Smooth muscle cell (in vitro differentiated cells): ENCODE measurements around the gene MCTP1. TPM values are rescaled to one million over a fixed set of nuclear protein-coding genes. Genes with fewer than 3 reads are reported as not detected.

Source experiments
- DNase-seq: peaks from one replicate; lab custom pipeline; 2025; ENCODE audit not compliant: unreplicated experiment; lab: John Stamatoyannopoulos, UW
- H2AFZ ChIP-seq: fragments of 200-600 bp; sonication (generic); 2 replicates; pipeline ENCODE4 v1.6.0; 2016; ENCODE audit warnings: antibody characterized with exemption, low read depth, mild to moderate bottlenecking
- H3F3A ChIP-seq: fragments of 200-600 bp; sonication (generic); 2 replicates; pipeline ENCODE4 v1.6.0; 2017; ENCODE audit warnings: antibody characterized with exemption, low read depth
- H3K27ac ChIP-seq: fragments of 200-600 bp; sonication (generic); 2 replicates; pipeline ENCODE4 v1.5.1; 2016; ENCODE audit warnings: low read depth, mild to moderate bottlenecking
- H3K27me3 ChIP-seq: fragments of 200-600 bp; sonication (generic); 2 replicates; pipeline ENCODE4 v1.6.1; 2016; ENCODE audit warnings: low read depth, mild to moderate bottlenecking
- H3K36me3 ChIP-seq: fragments of 200-600 bp; sonication (generic); 2 replicates; pipeline ENCODE4 v1.5.1; 2016; ENCODE audit warnings: low read depth
- H3K4me1 ChIP-seq: fragments of 200-600 bp; sonication (generic); 2 replicates; pipeline ENCODE4 v1.5.1; 2016; ENCODE audit warnings: low read depth
- H3K4me2 ChIP-seq: fragments of 200-600 bp; sonication (generic); 2 replicates; pipeline ENCODE4 v1.6.0; 2016; ENCODE audit warnings: mild to moderate bottlenecking
- H3K4me3 ChIP-seq: fragments of 200-600 bp; sonication (generic); 2 replicates; pipeline ENCODE4 v1.5.1; 2016; ENCODE audit warnings: mild to moderate bottlenecking
- H3K79me2 ChIP-seq: fragments of 200-600 bp; sonication (generic); 2 replicates; pipeline ENCODE4 v1.6.0; 2016; ENCODE audit warnings: low read depth, mild to moderate bottlenecking
- H3K9ac ChIP-seq: fragments of 200-600 bp; sonication (generic); 2 replicates; pipeline ENCODE4 v1.6.0; 2016; ENCODE audit warnings: low read depth
- H3K9me3 ChIP-seq: fragments of 200-600 bp; sonication (generic); replicated peaks from 2 replicates; pipeline ENCODE4 v1.5.1; 2016; ENCODE audit warnings: low read depth
- H4K20me1 ChIP-seq: fragments of 200-600 bp; sonication (generic); 2 replicates; pipeline ENCODE4 v1.6.0; 2016; ENCODE audit warnings: low read depth
- WGBS: methylation state at CpG from one replicate; pipeline ENCODE4 v1.1.7; 2016; ENCODE audit warnings: low lambda C conversion rate; 5-methylcytosine and 5-hydroxymethylcytosine counted together
- polyA plus RNA-seq: library from polyadenylated mRNA; unstranded; fragments of >200 nt; fragmentation: Nextera tagmentation; extraction: Ambion mirVana; gene quantifications from 2 replicates; pipeline ENCODE4 v1.2.1, GENCODE V29; 2016
- total RNA-seq: library from RNA; depleted of rRNA; stranded (reverse); fragments of >200 nt; gene quantifications from 2 replicates; pipeline ENCODE4 v1.2.3, GENCODE V29; 2014
- TF ChIP-seq, protein P1 (sequence below): fragments of 200-600 bp; sonication (generic); IDR thresholded peaks from 2 replicates; pipeline ENCODE4 v1.5.1; 2017; ENCODE audit warnings: borderline replicate concordance, mild to moderate bottlenecking, antibody characterized with exemption; ENCODE audit not compliant: insufficient read depth, poor library complexity, severe bottlenecking

MCTP1 gene
- total and polyA plus RNA-seq, 2 experiments from 2014 or later: 1.1 to 4.8 TPM

DNA sequence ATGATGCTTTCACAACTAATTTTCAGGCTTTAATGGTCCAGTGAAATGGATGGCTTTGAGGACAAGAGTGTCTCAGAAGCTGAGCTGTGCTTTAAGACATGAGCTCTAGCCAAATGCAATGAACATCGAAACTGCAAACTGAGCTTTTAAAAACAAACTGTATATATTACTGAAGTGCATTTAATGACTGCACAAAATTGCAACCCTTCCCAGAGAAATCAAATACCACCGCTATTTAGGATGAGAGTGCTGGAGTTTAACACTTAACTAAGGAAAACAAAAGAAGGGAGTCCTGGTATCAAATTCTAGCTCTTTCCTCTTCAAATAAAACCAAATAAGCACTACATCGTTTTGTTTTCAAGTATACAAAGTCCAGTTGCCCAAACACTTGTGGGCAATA lies 502.5 kb downstream of the MCTP1 start:
- TF ChIP-seq, protein P1, sequence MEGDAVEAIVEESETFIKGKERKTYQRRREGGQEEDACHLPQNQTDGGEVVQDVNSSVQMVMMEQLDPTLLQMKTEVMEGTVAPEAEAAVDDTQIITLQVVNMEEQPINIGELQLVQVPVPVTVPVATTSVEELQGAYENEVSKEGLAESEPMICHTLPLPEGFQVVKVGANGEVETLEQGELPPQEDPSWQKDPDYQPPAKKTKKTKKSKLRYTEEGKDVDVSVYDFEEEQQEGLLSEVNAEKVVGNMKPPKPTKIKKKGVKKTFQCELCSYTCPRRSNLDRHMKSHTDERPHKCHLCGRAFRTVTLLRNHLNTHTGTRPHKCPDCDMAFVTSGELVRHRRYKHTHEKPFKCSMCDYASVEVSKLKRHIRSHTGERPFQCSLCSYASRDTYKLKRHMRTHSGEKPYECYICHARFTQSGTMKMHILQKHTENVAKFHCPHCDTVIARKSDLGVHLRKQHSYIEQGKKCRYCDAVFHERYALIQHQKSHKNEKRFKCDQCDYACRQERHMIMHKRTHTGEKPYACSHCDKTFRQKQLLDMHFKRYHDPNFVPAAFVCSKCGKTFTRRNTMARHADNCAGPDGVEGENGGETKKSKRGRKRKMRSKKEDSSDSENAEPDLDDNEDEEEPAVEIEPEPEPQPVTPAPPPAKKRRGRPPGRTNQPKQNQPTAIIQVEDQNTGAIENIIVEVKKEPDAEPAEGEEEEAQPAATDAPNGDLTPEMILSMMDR: no peak

GRCh38 chr5:94779684-94780083 lies 505.2 kb downstream of the MCTP1 start:
- WGBS: 96% methylated on average over 1 of the region's 1 CpG
- H2AFZ ChIP-seq: no peak overlapping the region
- H3K9ac ChIP-seq: no peak overlapping the region
- no peaks in the 10 kb centered on the region for H3K36me3 ChIP-seq
- no peaks in the 10 kb centered on the region for H3K4me1 ChIP-seq
- TF ChIP-seq, protein P1: no peak
- no peaks in the 10 kb centered on the region for H3K79me2 ChIP-seq
- no peak overlapping the region for H3K4me2 ChIP-seq
- no peaks in the 10 kb centered on the region for H3K9me3 ChIP-seq
- H3K4me3 ChIP-seq: no peak overlapping the region
- no peak for DNase-seq
- H3F3A ChIP-seq: no peaks in the 10 kb centered on the region
- no peaks in the 10 kb centered on the region for H3K27me3 ChIP-seq
- no peak overlapping the region for H3K27ac ChIP-seq
- H4K20me1 ChIP-seq: no peaks in the 10 kb centered on the region

More for the DNA sequence above, 502.5 kb downstream of the MCTP1 start:
- Histone ChIP-seq H3K36me3 (no peaks in the 10 kb centered on the region), H3K4me2 (no peak overlapping the region), H4K20me1 (no peaks in the 10 kb centered on the region), H3K4me1 (peaks cover 6% of the 10 kb centered on the region), H3K79me2 (no peaks in the 10 kb centered on the region), H3K27ac (no peak overlapping the region), H3F3A (no peaks in the 10 kb centered on the region), H3K9ac (no peak overlapping the region), H3K4me3 (no peak overlapping the region), H2AFZ (no peak overlapping the region), H3K9me3 (no peaks in the 10 kb centered on the region), H3K27me3 (no peaks in the 10 kb centered on the region)
- 89% methylated on average over 3 of the region's 3 CpGs for WGBS
- DNase-seq: no peak

DNA sequence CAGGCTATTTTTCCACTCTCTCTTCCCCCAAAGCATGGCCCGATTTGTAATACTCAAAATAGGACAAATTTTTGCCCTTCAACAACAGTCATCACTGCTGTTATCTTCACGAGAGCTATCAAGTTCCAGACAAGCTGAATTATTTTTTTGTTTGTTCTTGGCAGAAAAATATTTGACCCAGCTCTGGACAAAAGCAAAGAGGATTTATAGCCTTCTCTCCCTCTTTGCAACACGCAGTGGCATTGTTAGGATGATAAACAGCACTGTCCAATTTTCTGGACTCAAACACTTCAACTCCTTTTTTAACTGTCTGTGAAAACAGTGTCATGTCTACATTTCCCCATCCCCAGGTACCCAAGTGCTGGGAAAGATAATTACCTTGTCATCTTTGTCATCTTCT lies 506.2 kb downstream of the MCTP1 start:
- Histone ChIP-seq H3K9me3 (no peaks in the 10 kb centered on the region), H3K9ac (no peak overlapping the region), H3K4me3 (no peak overlapping the region), H3K27me3 (no peaks in the 10 kb centered on the region), H3K79me2 (no peaks in the 10 kb centered on the region), H4K20me1 (no peaks in the 10 kb centered on the region), H3F3A (no peaks in the 10 kb centered on the region), H3K4me2 (no peak overlapping the region), H3K36me3 (no peaks in the 10 kb centered on the region), H2AFZ (peak overlapping the region; percentile 11), H3K4me1 (no peaks in the 10 kb centered on the region), H3K27ac (no peak overlapping the region)
- TF ChIP-seq, protein P1: no peak
- DNase-seq: no peak
- 70% methylated on average over 3 of the region's 3 CpGs for whole genome bisulfite sequencing

DNA sequence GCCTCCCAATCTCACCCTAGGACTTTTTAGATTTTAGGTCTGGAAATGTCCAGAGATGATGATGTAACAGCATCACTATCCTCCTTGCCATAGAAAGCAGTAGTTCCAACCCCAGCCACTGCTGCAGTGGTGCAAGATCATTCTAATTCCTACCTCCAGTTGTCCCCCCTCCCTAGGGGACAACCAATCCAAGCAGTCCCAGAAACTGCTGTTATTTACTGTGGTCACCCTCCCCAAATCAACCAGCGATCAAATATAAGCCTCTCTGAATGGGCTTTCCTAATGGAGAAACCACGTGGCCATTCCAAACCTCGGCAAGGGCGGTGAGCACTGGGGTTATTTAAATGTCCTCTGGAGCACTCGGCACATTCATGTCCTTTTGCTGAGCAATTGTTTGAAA lies 506.6 kb downstream of the MCTP1 start:
- Histone ChIP-seq H2AFZ (peak overlapping the region; percentile 11), H3F3A (no peaks in the 10 kb centered on the region), H3K4me3 (no peak overlapping the region), H3K9ac (no peak overlapping the region), H3K79me2 (no peaks in the 10 kb centered on the region), H3K4me2 (no peak overlapping the region), H3K36me3 (no peaks in the 10 kb centered on the region), H3K4me1 (no peaks in the 10 kb centered on the region), H3K27ac (no peak overlapping the region), H4K20me1 (no peaks in the 10 kb centered on the region), H3K27me3 (no peaks in the 10 kb centered on the region), H3K9me3 (no peaks in the 10 kb centered on the region)
- WGBS: 83% methylated on average over 5 of the region's 5 CpGs
- TF ChIP-seq, protein P1: no peak
- no peak for DNase-seq
